HG03159 (cell line): ENCODE results near the gene ARF5.
A peak's percentile ranks its signal among the peaks of the same experiment; 100 is the strongest.
"Not testable (repeated sequence)": the region's sequence is repeated elsewhere in the genome, so short reads cannot be mapped to it uniquely, and the experiment has no call there.

ENCODE experiments used
- ATAC-seq: cut with Tn5 transposase; IDR thresholded peaks from one replicate; pipeline ENCODE4 v1.9.1; 2021; ENCODE audit warnings: mild to moderate bottlenecking, moderate library complexity; ENCODE audit not compliant: unreplicated experiment

Gene ARF5

DNA sequence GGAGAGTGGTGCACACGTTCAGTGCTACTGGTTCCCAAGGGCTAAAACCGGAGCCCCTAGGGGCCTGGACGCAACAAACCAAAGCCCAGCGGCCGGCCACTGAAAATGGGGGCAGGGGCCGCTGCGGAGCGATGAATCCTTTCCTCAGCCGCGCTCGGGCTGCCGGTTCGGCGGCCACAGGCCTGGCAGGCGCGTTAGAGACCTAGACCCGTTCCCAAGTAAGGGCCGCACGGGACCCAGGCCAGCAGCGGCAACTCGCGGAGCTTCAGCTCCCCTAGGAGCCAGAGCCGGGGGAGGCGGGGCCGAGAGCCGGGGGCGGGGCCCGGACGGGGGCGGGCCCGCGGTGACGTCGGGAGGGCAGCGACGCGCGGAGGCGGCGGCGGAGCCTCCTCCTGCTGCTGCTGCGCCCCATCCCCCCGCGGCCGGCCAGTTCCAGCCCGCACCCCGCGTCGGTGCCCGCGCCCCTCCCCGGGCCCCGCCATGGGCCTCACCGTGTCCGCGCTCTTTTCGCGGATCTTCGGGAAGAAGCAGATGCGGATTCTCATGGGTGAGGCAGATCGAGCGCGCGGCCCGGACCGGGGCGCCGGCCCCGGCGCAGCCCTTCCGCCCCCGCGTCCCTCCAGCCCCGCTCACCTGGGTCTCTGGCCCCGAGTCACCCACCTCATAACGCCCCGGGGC lies at the start of gene ARF5:
Gene ARF5 (plus strand): TSS at position 393 of the 678 bp plus-strand sequence. CDS start 88 bp downstream, at position 481.
- peak; percentile 76 for ATAC-seq

DNA sequence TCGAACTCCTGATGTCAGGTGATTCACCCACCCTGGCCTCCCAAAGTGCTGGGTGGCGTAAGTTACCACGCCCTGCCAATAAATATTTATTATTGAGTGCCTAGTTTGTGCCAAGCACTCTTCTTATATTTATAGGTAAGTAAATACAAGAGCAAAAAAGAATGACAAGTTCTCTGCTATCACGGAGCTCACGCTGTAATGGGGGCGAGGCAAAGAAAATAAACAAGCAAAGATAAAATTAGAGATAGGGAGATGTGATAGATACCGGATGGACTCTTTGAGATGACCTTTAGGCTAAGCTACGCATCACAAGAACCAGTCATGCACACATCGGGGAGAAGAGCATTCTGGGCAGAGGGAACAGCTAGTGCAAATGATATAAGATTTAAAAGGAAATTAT lies 49.1 kb upstream of the ARF5 start:
- no peak for ATAC-seq

DNA sequence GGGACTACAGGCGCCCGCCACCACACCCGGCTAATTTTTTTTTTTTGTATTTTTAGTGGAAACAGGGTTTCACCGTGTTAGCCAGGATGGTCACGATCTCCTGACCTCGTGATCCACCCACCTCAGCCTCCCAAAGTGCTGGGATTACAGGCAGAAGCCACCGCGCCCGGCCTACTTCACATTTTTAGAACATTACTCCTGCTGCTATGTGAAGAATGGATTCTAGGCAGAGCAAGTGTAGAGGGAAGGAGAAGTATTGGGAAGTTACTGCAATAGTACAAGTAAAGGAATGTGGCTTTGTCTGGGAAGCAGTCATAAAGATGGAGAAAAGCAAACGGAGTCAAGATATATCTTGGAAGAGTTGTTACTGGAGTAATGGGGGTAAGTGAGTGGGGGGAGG lies 47.8 kb upstream of the ARF5 start:
- not testable (repeated sequence) for ATAC-seq

DNA sequence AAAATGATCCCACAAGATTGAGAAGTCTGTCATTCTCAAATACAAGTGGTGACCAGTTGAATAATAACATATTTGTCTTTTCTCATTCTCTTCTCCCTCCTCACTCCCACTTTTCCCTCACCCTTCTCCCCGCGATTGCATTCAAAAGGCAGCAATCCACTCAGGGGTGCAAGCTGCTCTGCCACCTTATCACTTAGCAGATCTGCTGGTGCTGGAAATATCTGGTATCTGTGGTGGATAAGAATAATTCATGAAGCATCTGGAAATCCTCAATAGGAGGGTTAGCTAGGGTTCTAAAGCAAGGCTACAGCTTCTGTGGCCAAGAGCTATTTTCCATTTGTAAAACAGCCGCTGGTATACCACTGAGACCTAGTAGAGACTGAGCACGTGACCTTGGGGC lies 46.7 kb upstream of the ARF5 start:
- ATAC-seq, result no peak

DNA sequence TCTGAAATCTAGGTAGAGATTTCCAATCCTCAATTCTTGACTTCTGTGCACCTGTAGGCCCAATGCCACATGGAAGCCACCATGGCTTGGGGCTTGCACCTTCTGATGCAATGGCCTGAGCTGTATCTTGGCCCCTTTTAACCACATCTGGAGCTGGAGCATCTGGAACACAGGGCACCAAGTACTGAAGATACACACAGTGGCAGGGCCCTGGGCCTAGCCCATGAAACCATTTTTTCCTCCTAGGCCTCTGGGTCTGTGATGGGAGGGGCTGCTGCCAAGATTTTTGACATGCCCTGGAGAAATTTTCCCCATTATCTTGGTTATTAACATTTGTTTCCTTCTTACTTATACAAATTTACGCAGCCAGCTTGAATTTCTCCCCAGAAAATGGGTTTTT lies 41.9 kb upstream of the ARF5 start:
- ATAC-seq, result no peak

DNA sequence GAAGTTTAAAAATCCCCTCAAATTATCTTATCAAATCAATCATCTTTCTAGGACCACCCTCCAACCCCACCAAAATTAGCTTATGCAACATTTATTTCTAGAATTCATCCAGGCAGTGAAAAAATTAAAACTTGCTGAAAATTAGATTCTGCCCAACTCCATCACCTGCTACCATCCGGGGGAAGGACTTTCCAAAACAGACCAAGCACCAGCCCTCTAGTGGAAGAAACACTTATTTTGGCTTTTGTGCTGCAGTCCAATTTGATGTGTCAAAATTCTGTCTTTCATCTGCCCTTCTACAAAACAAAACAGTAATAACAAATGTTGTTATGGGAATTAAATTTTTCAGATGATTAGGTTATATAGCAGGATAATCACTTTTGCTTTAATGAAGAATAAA lies 38.0 kb upstream of the ARF5 start:
- no peak for ATAC-seq

DNA sequence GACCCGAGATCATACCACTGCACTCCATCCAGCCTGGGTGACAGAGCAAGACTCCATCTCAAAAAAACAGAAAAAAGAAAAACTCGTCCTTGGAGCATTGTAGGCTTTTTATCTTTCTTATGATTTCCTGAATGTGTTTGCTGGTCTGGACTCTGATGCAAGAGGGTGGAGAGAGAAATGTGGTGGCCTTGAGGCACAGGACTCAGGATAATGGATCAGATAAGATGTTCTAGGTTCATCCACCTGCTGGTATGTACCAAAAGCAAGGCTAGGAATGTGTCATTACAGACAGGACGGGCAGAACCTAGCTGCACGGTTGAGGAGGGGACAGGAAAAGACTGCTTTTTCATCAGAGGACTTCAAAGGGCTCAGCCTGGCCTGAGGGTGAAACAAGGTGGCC lies 36.3 kb upstream of the ARF5 start:
- no peak for ATAC-seq

DNA sequence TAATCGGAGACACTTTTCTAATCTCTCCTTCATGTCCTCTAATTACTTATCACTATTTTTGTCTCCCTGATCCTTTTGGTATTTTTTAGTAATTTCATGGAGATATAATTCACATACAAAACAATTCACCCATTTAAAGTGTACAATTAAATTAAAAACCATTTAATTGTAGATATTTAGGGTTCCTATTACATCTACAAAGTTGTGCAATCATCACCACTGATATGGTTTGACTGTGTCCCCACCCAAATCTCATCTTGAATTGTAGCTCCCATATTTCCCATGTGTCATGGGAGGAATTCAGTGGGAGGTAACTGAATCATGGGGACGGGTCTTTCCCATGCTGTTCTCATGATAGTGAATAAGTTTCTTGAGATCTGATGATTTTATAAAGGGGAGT lies 31.8 kb upstream of the ARF5 start:
- no peak for ATAC-seq

DNA sequence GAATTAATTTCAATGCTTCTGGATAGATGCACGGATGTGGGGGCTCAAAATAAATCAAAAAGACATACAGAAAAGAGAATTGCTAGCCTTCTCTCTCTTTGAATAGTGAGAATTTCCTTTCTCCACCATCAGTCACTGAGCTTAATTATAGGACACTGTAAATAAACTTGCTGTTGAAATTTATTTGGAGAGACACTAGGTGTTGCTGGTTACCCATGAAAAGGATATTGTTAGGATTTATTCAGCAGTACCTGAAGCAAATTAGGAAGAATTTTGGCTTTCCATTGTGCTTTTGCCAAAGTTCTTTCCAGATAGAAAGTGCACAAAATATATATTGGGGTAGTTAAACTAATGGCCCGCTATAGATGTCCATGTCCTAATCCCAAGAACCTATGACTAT lies 30.4 kb upstream of the ARF5 start:
- ATAC-seq, result no peak

DNA sequence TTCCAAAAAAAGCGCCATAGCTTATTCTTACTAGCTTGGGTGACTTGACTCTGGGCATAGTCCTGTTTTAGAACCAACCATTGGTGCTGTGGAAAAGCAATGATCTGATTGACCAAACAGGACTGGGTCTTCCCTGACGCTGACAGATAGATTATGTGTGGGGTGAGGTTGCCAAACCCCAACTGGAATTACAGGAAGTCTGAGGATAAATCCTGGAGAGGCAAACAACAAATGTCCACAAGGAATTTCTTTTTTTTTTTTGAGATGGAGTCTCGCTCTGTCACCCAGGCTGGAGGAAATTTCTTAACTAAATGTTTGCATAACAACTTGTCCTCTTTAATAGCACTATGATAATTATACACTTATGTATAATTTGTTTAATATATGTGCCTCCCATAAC lies 22.0 kb upstream of the ARF5 start:
- no peak for ATAC-seq

DNA sequence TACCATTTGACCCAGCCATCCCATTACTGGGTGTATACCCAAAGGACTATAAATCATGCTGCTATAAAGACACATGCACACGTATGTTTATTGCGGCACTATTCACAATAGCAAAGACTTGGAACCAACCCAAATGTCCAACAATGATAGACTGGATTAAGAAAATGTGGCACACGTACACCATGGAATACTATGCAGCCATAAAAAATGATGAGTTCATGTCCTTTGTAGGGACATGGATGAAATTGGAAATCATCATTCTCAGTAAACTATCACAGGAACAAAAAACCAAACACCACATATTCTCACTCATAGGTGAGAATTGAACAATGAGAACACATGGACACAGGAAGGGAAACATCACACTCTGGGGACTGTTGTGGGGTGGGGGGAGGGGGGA lies 20.2 kb upstream of the ARF5 start:
- not testable (repeated sequence) for ATAC-seq

DNA sequence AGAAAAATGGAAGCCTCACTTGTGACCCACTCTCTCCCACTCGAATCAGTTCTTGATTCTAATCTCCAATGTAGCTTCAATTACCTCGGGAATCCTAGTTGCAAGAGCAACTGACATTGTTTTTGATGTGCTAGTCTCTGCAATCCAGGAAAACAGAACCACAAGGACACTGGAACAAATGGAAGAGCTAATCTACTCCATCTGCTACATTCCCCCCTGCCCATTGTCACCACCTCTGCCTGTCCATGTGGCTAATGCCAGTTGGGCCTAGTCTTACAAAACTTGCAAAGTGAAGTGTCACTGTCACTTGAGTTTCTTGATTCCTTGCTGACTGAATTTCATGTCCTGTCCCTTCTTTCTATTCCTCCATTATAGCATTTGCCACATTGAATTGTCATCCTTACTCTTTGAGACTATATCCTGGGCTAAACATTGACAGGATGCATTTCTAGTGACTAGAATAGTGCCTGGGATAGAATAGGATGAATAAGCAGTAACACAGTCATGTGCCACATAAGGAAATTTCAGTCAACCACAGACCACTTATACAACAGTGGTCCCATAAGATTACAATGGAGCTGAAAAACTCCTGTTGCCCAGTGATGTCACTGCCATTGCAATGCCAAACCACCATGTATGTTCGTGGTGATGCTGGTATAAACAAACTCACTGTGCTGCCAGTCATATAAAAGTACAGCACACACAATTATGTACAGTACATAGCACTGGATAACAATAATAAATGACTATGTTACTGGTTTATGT lies 16.3 kb upstream of the ARF5 start:
- ATAC-seq, result no peak

DNA sequence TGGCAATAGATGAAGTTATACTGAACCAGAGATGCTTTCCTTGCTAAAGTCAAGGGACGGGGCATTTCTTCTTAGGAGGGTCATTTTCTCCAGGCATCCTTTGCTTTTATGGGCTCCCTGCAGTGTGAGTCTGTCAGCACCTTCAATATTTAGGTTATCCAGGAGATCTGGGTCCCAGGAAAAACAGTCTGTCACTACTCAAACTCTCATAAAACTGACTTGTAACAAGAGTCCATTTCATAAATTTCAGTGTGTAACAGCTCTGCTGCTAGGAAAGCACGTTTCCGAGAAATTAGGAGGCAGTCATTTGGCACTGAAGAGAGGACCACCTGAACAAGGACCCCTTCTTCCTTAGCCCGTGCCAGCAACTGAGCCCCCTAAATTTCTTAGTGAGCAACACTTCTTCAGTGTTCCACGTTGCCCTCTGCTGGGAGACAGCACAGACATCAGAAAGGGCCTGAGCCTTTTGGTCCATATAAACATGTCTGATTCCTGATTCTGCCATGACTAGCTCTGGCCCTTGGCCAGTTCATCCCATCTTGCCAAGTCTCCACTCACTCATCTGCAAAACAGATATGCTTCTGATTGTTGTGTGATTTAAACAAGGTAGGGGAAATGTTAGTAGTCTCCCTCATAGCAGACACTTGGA lies 10.1 kb upstream of the ARF5 start:
- no peak for ATAC-seq

DNA sequence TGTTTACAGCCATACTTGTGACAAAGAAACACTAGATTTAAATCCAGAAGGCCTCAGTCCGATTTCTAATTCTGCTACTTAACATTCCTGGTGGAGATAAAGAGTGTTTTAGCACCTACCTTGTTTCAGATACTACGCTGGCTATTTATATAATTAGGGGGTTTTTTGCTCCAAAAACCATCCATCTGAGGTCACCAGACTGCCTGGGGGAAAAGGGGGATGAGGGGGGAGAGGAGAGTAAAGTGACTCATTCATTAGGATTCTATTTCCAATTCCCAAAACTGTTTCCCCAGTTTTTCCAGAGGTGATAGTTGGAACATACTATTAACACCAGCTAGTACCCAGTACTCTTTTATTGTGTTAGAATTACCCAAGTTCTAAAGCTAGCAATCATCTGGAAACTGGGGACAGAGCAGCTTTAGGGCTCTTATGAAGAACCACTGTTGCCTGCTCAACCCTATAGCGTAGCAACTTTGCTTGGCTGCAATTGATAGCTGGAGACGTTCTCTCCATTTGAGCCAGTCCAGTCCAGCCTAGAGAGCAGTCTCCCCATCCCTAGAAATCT lies 9.4 kb upstream of the ARF5 start:
- ATAC-seq, result no peak

DNA sequence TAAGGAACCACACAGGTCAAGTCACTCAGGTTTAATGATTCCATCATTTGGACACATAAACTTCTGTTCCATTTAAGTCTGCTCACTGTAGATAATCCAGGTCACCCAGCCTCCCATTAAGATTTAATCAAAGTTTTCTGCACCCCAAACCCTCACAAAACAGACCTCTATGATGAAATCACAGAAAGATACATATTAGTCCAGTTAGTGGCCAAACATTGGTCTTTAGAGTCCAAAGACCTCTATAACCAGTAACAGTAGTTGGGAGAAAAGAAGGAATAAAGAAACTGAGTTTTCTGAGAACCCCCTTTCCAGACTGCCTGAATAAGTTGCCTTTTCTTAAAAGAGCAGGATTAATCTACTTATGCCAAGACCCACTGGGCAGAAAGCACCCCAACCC lies 7.6 kb upstream of the ARF5 start:
- ATAC-seq, result no peak

DNA sequence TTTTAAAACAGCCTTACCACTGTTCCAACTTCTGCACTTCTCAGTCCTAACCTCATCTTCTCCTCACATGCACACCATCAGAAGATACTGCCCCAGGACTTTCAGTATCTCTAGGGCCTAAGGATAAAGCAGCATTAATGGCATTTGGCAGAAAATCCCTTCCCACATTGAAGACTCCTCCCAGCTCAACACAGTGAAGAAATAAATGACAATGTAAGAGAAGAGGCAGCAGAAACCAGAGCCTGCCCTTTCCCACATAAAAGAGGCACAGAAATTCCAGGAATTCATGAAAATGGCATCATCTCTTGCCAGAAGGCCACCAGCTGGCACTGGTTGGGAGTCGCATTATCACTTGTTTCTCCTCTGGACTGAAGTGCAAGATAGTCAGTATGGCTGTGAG lies 6.5 kb upstream of the ARF5 start:
- no peak for ATAC-seq

DNA sequence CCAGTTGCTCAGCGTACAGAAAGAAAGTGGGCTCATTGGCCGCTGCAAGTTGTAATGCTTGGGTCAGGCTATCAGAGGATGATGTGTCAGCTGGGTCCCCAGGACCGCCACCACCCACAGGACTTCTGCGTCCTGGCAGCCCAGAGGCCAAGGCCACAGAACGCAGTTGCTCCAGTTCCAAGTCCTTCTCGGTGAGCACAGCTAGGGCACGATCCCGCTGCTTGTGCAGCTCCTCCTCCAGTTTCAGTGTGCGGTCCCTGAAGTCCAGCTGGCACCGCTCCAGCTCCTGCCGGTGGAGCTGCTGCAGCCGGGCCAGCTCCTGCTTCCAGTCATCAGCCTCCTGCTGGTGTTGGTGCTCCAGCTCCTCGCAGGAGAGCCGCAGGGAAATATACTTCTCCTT lies 5.8 kb upstream of the ARF5 start:
- no peak for ATAC-seq

DNA sequence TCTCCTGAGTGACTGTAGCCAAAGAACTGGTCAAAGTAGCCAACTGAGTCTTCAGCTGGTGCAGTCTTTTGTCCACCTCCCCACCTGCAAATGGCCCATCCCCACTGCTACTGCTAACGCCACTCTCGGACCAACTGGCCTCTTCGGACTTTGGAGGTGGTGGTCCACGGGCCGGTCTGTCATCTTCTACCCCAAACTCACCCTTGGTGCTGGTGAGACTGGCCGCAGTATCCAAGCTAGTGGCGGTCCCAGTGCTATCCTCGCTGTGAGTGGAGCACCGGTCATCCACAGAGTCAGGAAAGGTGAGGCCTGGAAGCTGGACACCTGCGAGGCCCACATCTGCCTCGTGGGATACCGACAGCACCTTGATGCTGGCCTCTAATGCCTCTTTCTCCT lies 3.6 kb upstream of the ARF5 start:
- ATAC-seq, result no peak

DNA sequence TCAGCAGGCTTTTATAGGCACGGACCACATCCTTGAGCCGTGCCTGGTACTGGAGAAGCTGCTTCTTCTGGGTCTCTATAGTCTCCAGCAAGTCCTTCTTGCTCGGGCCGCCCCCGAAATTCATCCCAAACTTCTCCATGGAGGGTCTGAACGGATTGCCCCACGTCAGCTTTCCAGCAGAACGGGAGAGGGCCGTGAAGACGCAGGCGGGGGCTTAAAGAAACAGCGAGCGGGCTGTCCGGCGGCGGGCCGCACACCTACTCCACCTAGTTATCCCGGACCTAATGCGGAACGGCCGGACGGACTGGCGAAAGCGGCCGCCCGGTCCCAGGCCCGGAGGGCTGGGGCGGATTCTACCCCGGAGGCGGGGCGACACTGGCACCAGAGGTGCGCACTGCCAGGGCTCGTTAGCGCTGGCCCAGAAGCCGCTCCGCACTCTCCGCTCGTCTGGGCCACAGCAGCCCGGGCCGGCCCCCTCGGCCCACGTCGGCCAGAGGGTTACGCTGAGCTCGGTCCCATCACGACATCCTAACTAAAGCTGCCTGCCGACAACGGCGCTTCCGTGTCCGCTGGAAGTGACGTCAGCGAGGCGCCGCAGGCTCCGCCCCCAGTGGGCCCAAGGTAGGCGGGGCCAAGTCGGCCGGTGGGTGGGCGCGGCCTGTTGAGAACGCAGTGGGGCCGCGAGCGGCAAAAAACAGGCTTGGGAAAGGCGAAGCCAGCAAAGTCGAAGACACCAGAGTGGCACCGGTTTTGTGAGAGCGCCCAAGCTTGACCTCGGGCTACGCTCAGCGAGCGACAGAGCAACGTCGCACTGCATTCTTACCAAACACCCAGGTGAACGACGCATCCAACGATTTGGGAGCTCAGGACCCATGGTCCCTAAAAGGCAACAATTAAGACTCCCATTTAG lies 2.9 kb upstream of the ARF5 start, which contains the start of gene GCC1:
Gene GCC1 (minus strand): TSS at position 553 of the 910 bp plus-strand sequence. CDS start 414 bp downstream, at position 139.
- peak; percentile 77 for ATAC-seq

DNA sequence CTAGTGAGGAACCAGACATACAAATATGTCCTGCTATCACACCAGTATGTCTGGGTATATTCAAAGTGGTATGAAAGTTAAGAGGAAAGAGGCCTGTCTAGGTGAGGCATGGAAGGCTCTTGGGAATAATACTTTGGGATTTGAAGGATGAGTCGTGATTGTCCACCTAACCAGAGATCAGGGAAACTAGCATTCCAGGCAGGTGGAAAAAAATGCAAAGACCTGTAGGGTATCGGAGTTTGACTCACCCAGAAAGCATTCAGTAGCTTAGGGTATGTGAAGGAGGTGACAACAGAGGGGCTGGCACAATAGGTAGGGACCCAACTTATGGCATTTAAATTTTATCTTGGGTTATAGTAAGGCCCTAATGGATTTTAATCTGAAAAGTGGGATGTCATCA lies 1.9 kb upstream of the ARF5 start:
- ATAC-seq, result no peak

DNA sequence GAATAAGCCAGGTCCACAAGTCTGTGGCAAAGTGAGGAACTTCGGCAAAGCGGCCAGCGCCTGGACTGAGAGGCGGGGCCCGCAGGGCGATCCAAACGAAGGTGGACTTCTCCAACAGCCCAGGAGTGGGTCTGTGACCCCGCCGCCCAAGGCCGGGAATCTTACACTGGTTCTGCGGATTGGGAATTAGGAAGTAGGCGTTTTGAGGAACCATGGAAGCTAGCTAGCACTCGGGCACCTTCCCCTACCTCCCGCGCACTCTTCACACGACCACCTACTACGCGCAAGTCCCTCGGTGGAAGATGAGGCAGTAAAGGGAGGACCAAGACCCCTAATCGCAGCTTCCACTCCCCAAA lies 570 bp upstream of the ARF5 start:
- ATAC-seq, result no peak
